Thoracic aorta (tissue), 2 donors: Measurements from ENCODE around the gene SPEG. TPM values are rescaled to one million over a fixed set of nuclear protein-coding genes. Genes with fewer than 3 reads are reported as not detected.

Experiments
- ATAC-seq: fragments of 150-250 bp; one replicate; pipeline ENCODE4 v1.8.0; 2017; ENCODE audit warnings: low read depth; ENCODE audit not compliant: insufficient number of reproducible peaks, low FRiP score
- DNase-seq: peaks from one replicate; pipeline ENCODE4 v3.0.0-alpha.2; 2020; ENCODE audit warnings: low spot score
- H3K27ac ChIP-seq, 2 donors: fragments of 200-600 bp; sonication (generic); 1 replicate in 1 of 2; 2 replicates in 1 of 2; pipeline ENCODE4 v1.5.1; 2016; ENCODE audit warnings: mild to moderate bottlenecking in 2 of 2, moderate library complexity in 2 of 2
- H3K27me3 ChIP-seq: fragments of 200-600 bp; sonication (generic); replicated peaks from 2 replicates; pipeline ENCODE4 v1.6.0; 2016; ENCODE audit warnings: mild to moderate bottlenecking; ENCODE audit not compliant: insufficient read depth
- H3K36me3 ChIP-seq: fragments of 200-600 bp; sonication (generic); one replicate; pipeline ENCODE4 v1.5.1; 2016
- H3K4me1 ChIP-seq, 2 donors: fragments of 200-600 bp; sonication (generic); 1 replicate in 1 of 2; 2 replicates in 1 of 2; pipeline versions ENCODE4 v1.5.1 to v1.6.0; 2016; ENCODE audit warnings: low read depth in 2 of 2, mild to moderate bottlenecking in 1 of 2; ENCODE audit not compliant: control insufficient read depth in 1 of 2
- H3K4me3 ChIP-seq: fragments of 200-600 bp; sonication (generic); 2 replicates; pipeline ENCODE4 v1.5.1; 2016; ENCODE audit warnings: mild to moderate bottlenecking
- H3K9me3 ChIP-seq: fragments of 200-600 bp; sonication (generic); 2 replicates; pipeline ENCODE4 v1.5.1; 2016
- CTCF ChIP-seq: fragments of 200-600 bp; sonication (generic); IDR thresholded peaks from one replicate; pipeline ENCODE4 v1.5.1; 2019; ENCODE audit warnings: antibody characterized with exemption
- total RNA-seq, 2 donors: library from RNA; depleted of rRNA; stranded (reverse); fragments of >200 nt; gene quantifications; one replicate each; pipeline versions ENCODE4 v1.1.0 to v1.2.3, GENCODE V29; 2016

SPEG gene
- total RNA-seq, 2 donors from 2014 or later: 426 to 455 TPM

DNA sequence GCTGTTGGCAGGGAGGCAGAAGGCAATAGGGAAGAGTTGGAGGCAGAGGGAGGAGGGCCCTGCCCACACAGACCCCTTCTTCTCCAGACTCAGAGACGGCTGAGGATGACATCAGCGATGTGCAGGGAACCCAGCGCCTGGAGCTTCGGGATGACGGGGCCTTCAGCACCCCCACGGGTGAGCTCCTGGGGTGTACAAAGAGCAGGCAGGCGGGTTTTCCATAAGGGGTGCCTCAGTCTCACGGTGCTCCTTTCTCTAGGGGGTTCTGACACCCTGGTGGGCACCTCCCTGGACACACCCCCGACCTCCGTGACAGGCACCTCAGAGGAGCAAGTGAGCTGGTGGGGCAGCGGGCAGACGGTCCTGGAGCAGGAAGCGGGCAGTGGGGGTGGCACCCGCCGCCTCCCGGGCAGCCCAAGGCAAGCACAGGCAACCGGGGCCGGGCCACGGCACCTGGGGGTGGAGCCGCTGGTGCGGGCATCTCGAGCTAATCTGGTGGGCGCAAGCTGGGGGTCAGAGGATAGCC is 10.0 kb downstream of the SPEG start:
- Histone ChIP-seq H3K4me1 (peaks cover 43 to 87% of the 10 kb centered on the region in 2 donors), H3K36me3 (peaks cover 22% of the 10 kb centered on the region), H3K4me3 (peak overlapping the region; percentile 79), H3K9me3 (no peaks in the 10 kb centered on the region), H3K27ac (peak overlapping the region; percentile 99), H3K27me3 (no peaks in the 10 kb centered on the region)
- ATAC-seq (no peak), DNase-seq (no peak)
- TF ChIP-seq CTCF: no peak

DNA sequence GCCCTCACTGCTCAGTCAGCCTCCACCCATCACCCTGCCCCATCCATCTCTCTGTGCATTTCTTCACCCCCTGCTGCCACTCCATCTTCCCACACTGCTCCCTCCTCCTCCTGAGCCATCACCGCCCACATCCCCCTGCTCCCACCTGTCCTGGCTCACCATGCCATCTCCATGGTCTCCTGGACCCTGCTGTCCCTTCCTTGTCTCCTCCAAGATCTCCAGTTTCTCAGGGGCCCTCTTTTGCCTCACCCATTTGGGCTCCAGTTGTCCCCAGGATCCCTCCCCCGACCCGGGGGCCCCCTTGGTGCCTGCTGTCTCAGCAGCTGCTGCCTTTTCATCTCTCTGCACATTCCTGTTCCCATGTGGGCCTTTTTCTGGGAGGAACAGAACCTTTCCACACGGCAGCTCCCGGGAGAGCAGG is 10.6 kb downstream of the SPEG start:
- DNase-seq (no peak), ATAC-seq (no peak)
- H3K4me1 ChIP-seq: peaks cover 46 to 87% of the 10 kb centered on the region in 2 donors
- peak overlapping the region; percentile 79 for H3K4me3 ChIP-seq
- H3K9me3 ChIP-seq: no peaks in the 10 kb centered on the region
- peaks cover 28% of the 10 kb centered on the region for H3K36me3 ChIP-seq
- H3K27me3 ChIP-seq: no peaks in the 10 kb centered on the region
- peak overlapping the region; percentile 99 for H3K27ac ChIP-seq
- no peak for TF ChIP-seq CTCF

DNA sequence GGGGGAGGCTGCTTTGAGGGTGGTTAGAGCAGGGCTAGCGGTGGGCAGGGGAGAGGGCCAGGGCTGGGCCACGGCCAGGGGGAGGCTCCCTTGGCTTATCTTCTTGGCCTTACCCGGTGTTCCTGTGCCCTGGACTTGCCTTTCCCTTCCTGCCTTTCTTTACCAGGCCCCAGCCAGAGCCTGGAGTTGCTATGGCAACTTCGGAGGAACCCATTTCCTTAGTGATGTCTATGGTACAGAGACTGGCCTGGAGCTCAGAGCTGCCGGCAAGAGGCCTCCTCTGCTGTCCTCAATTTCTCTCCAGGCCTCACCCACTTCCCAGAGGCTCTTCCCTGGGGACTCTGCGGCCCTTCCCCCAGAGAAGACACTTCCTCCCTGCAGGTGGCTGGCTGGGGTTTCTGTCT is 11.5 kb downstream of the SPEG start:
- H3K36me3 ChIP-seq: peaks cover 36% of the 10 kb centered on the region
- peak overlapping the region; percentile 99 for H3K27ac ChIP-seq
- peaks cover 45 to 89% of the 10 kb centered on the region in 2 donors for H3K4me1 ChIP-seq
- H3K9me3 ChIP-seq: no peaks in the 10 kb centered on the region
- DNase-seq: peak; percentile 68
- peak overlapping the region; percentile 79 for H3K4me3 ChIP-seq
- H3K27me3 ChIP-seq: no peaks in the 10 kb centered on the region
- TF ChIP-seq CTCF: no peak
- peak; percentile 70 for ATAC-seq

- no peak for TF ChIP-seq CTCF
- no peak for DNase-seq
- H3K4me1 ChIP-seq: peaks cover 47 to 89% of the 10 kb centered on the region in 2 donors
- H3K27me3 ChIP-seq: no peaks in the 10 kb centered on the region
- peaks cover 36% of the 10 kb centered on the region for H3K36me3 ChIP-seq
- H3K27ac ChIP-seq: peak overlapping the region; percentile 99
- no peak for ATAC-seq
- peak overlapping the region; percentile 79 for H3K4me3 ChIP-seq
- no peaks in the 10 kb centered on the region for H3K9me3 ChIP-seq
Measured at GRCh38 chr2:219446689-219447088, 12.0 kb downstream of the SPEG start.

DNA sequence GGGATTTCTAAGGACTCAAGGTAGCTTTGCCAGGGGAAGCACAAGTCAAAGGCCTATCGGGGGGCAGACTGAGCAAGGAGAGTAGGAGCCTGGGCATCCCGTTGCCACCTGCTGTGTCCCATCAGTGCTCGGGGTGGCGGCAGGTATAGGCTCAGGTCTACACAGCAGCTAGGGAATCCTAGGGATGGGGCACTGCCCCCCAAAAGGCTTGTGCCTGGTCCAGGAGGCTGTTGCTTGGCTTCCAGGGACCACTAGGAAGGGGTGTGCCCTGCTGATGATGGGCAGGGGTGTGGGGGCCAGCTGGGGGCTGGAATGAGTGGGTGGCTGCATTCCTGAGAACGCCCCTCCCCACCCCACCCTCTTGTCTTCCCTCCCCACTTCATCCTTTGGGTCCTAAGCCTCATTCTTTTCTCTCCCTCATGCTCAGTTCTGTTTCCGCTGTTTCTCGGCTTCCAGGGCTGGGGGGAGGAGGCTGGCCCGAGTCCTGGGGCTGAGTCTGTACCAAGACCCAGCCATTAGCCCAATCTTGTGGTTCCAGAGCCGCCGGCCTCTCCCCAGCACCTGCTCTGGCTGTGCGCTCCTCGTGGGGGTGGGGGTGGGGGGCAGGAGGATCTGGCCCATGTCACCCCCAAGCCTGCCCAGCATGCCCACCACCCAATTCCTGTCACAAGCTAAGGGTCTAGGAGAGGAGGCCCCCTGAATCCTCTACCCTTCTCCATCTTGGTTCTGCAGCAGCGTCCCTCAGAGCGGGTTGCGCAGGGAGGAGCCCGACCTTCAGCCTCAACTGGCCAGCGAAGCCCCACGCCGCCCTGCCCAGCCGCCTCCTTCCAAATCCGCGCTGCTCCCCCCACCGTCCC is 12.8 kb downstream of the SPEG start:
- peaks cover 36% of the 10 kb centered on the region for H3K36me3 ChIP-seq
- peak overlapping the region; percentile 79 for H3K4me3 ChIP-seq
- no peaks in the 10 kb centered on the region for H3K27me3 ChIP-seq
- no peak for DNase-seq
- H3K9me3 ChIP-seq: no peaks in the 10 kb centered on the region
- peaks cover 49 to 95% of the 10 kb centered on the region in 2 donors for H3K4me1 ChIP-seq
- peak overlapping the region; percentile 99 for H3K27ac ChIP-seq
- peak; percentile 24 for ATAC-seq
- no peak for TF ChIP-seq CTCF
